Trophoblast cell (in vitro differentiated cells and primary cell): ENCODE results near the gene PDE4B.

Source experiments
- DNase-seq, 2 donors: peaks; one replicate each; pipeline ENCODE4 v3.0.0-alpha.2; 2016
- H2AFZ ChIP-seq: 2 replicates; pipeline ENCODE4 v1.6.1; 2013; ENCODE audit warnings: low read length, moderate library complexity, mild to moderate bottlenecking; ENCODE audit not compliant: insufficient read depth, poor library complexity
- H2AK5ac ChIP-seq: 2 replicates; pipeline ENCODE4 v1.6.1; 2013; ENCODE audit warnings: mild to moderate bottlenecking, low read length
- H2BK120ac ChIP-seq: 2 replicates; pipeline ENCODE4 v1.6.1; 2013; ENCODE audit warnings: low read length, mild to moderate bottlenecking, moderate library complexity; ENCODE audit not compliant: insufficient read depth, poor library complexity
- H2BK12ac ChIP-seq: 2 replicates; pipeline ENCODE4 v1.6.1; 2013; ENCODE audit warnings: mild to moderate bottlenecking, low read length, moderate library complexity
- H2BK5ac ChIP-seq: 2 replicates; pipeline ENCODE4 v1.6.1; 2013; ENCODE audit warnings: low read length, low read depth, moderate library complexity, mild to moderate bottlenecking; ENCODE audit not compliant: poor library complexity
- H3K14ac ChIP-seq: 2 replicates; pipeline ENCODE4 v1.6.1; 2013; ENCODE audit warnings: mild to moderate bottlenecking, low read length
- H3K18ac ChIP-seq: 2 replicates; pipeline ENCODE4 v1.6.1; 2013; ENCODE audit warnings: mild to moderate bottlenecking, low read length
- H3K23ac ChIP-seq: 2 replicates; pipeline ENCODE4 v1.6.1; 2013; ENCODE audit warnings: low read length
- H3K27ac ChIP-seq: 2 replicates; pipeline ENCODE4 v1.5.1; 2013; ENCODE audit warnings: low read depth, mild to moderate bottlenecking, inconsistent platforms, low read length, moderate library complexity
- H3K27me3 ChIP-seq: 2 replicates; pipeline ENCODE4 v1.6.1; 2013; ENCODE audit warnings: inconsistent platforms, mild to moderate bottlenecking, low read length, moderate library complexity; ENCODE audit not compliant: insufficient read depth
- H3K36me3 ChIP-seq, 2 experiments: 1 replicate in 1 of 2; 2 replicates in 1 of 2; pipeline ENCODE4 v1.6.1; 2013; ENCODE audit warnings: low read length in 2 of 2, mild to moderate bottlenecking in 2 of 2, moderate library complexity in 1 of 2; ENCODE audit not compliant: insufficient read depth in 2 of 2, control insufficient read depth in 1 of 2
- H3K4ac ChIP-seq: 2 replicates; pipeline ENCODE4 v1.6.1; 2013; ENCODE audit warnings: low read depth, mild to moderate bottlenecking, low read length, moderate library complexity
- H3K4me1 ChIP-seq, 2 experiments: 1 replicate in 1 of 2; 2 replicates in 1 of 2; pipeline ENCODE4 v1.6.1; 2013; ENCODE audit warnings: low read length in 2 of 2, mild to moderate bottlenecking in 2 of 2, moderate library complexity in 1 of 2; ENCODE audit not compliant: insufficient read depth in 2 of 2, control insufficient read depth in 1 of 2
- H3K4me2 ChIP-seq: 2 replicates; pipeline ENCODE4 v1.6.1; 2013; ENCODE audit warnings: inconsistent platforms, mild to moderate bottlenecking, low read length, moderate library complexity
- H3K4me3 ChIP-seq: 2 replicates; pipeline ENCODE4 v1.5.1; 2013; ENCODE audit warnings: mild to moderate bottlenecking, low read depth, low read length, inconsistent platforms
- H3K79me1 ChIP-seq: one replicate; pipeline ENCODE4 v1.6.1; 2013; ENCODE audit warnings: low read length
- H3K79me2 ChIP-seq: 2 replicates; pipeline ENCODE4 v1.6.1; 2013; ENCODE audit warnings: low read length, mild to moderate bottlenecking; ENCODE audit not compliant: control insufficient read depth, insufficient read depth, poor library complexity
- H3K9ac ChIP-seq: 2 replicates; pipeline ENCODE4 v1.6.1; 2013; ENCODE audit warnings: mild to moderate bottlenecking, low read length
- H3K9me3 ChIP-seq: 2 replicates; pipeline ENCODE4 v1.6.1; 2013; ENCODE audit warnings: low read depth, mild to moderate bottlenecking, control low read depth, inconsistent platforms, low read length; ENCODE audit not compliant: insufficient read depth
- H4K12ac ChIP-seq: 2 replicates; pipeline ENCODE4 v1.6.1; 2013; ENCODE audit warnings: low read depth, mild to moderate bottlenecking, low read length, moderate library complexity
- H4K8ac ChIP-seq: 2 replicates; pipeline ENCODE4 v1.6.1; 2013; ENCODE audit warnings: low read depth, mild to moderate bottlenecking, low read length, moderate library complexity
- H4K91ac ChIP-seq: one replicate; pipeline ENCODE4 v1.6.1; 2013; ENCODE audit warnings: low read depth, mild to moderate bottlenecking, low read length, moderate library complexity
- WGBS: extraction: QIAGEN DNeasy Blood & Tissue Kit; methylation state at CpG from one replicate; pipeline ENCODE4 v1.1.7; 2013; ENCODE audit warnings: missing lambda C conversion rate; ENCODE audit not compliant: insufficient read length, insufficient coverage; ENCODE audit errors: extremely low coverage; 5-methylcytosine and 5-hydroxymethylcytosine counted together

PDE4B gene

DNA sequence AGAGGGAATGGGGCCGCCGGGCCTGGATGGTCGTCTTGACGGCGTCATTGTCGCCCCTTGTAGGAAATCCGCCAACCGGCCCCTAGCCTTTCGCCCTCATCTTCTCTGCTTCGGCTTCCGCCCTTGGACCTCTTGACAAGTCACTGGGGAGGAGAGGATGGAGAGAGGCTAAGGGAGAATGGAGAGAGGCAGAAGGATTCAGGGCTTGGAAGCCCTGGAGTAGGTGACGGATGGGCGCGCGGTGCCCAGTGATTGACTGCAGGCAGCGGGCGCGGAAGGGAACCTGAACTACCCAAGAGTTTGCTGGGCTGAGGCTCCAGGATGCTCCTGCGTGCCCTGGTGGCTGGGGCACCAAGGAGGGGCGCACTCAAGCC lies 651 bp downstream of the PDE4B start:
- Histone ChIP-seq H3K9me3 (peaks cover 1% of the 10 kb centered on the region), H4K12ac (no peak overlapping the region), H3K4me1 (peaks cover 12 to 14% of the 10 kb centered on the region in 2 experiments), H3K4me3 (peak overlapping the region; percentile 66), H3K4ac (no peak overlapping the region), H3K9ac (no peak overlapping the region), H2BK5ac (no peak overlapping the region), H3K23ac (no peak overlapping the region), H2AK5ac (no peak overlapping the region), H3K27ac (no peak overlapping the region), H2AFZ (no peak overlapping the region), H3K4me2 (peak overlapping the region; percentile 96), H3K79me1 (no peaks in the 10 kb centered on the region), H3K27me3 (peaks cover 29% of the 10 kb centered on the region), H4K91ac (no peak overlapping the region), H3K79me2 (no peaks in the 10 kb centered on the region), H3K14ac (no peak overlapping the region), H3K36me3 (no peaks in the 10 kb centered on the region), H4K8ac (no peak overlapping the region), H2BK12ac (no peak overlapping the region), H2BK120ac (no peak overlapping the region), H3K18ac (no peak overlapping the region)
- DNase-seq, result no peak
- WGBS, result no CpG with 5 or more reads among the region's 20 CpGs

DNA sequence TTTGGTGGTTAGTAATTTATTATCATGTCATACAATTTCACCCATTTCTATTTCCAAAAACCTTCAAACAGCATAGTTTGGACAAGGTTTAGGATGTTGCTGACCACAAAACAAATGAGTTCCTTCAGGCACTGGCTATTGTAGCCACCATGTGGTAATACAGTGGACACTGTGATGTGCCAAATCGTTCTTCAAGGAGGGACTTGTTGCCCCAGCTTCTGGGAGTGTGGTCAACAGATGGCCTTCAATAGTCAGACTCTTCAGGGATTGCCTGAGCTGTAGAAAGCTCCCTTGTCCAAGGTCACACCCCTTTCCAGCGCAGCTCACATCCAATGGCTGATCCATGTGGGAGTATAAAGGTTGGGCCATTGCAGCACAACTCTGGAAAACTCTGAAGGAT lies 2.6 kb downstream of the PDE4B start:
- Histone ChIP-seq H3K79me1 (no peaks in the 10 kb centered on the region), H2AFZ (no peak overlapping the region), H3K36me3 (no peaks in the 10 kb centered on the region), H2BK120ac (no peak overlapping the region), H3K4ac (no peak overlapping the region), H4K91ac (no peak overlapping the region), H3K4me2 (no peak overlapping the region), H3K4me1 (peaks cover 12 to 14% of the 10 kb centered on the region in 2 experiments), H2BK5ac (no peak overlapping the region), H4K12ac (no peak overlapping the region), H3K9ac (no peak overlapping the region), H2BK12ac (no peak overlapping the region), H3K27ac (no peak overlapping the region), H3K9me3 (peaks cover 1% of the 10 kb centered on the region), H3K79me2 (no peaks in the 10 kb centered on the region), H2AK5ac (no peak overlapping the region), H3K18ac (no peak overlapping the region), H4K8ac (no peak overlapping the region), H3K27me3 (peaks cover 26% of the 10 kb centered on the region), H3K14ac (no peak overlapping the region), H3K23ac (no peak overlapping the region), H3K4me3 (no peak overlapping the region)
- WGBS, result no CpG with 5 or more reads among the region's 2 CpGs
- no peak for DNase-seq

DNA sequence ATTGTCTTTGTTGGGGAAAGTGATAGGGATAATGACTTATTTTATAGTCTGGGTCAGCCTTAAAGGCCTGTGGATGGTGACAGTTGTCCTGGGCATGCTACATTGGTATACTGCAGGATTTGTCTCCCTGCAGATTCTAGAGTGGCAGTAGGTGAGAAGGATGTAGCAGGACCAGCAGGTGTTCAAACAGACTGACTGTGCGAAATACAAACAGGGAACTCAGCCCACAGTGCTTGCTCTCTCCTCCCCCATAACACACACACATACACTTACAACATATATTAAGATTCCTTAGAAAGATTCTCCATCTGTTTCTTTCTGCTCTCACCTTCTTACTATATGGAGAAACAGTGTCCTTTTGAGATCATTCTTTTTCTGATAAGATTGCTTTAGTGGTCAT lies 6.9 kb downstream of the PDE4B start:
- DNase-seq, result no peak

DNA sequence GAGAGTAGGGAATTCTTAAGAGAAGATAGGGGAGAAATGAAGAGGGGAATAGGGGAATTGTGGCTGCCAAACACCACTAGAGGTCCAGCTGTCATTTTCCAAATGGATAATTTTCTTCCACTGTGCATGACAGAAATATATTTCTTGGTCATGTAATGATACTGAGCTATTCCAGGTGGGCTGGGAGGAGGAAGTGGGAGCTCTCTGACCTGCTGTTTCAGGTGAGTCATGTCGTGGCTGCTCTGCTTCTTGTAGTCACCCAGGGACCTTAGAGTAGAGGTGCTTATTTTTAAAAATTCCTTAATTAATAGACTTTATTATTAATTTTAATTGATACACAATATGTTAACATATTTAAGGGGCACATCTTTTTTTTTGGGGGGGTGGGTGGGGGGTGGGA lies 11.9 kb downstream of the PDE4B start:
- H3K9me3 ChIP-seq, result no peaks in the 10 kb centered on the region
- no peak for DNase-seq
- no peak overlapping the region for H2BK12ac ChIP-seq
- no CpG with 5 or more reads among the region's 1 CpG for WGBS
- H4K8ac ChIP-seq, result no peak overlapping the region
- no peak overlapping the region for H3K4me3 ChIP-seq
- no peak overlapping the region for H2BK120ac ChIP-seq
- H3K4me2 ChIP-seq, result no peak overlapping the region
- no peak overlapping the region for H3K18ac ChIP-seq
- no peak overlapping the region for H4K12ac ChIP-seq
- H3K23ac ChIP-seq, result no peak overlapping the region
- H4K91ac ChIP-seq, result no peak overlapping the region
- no peak overlapping the region for H3K4ac ChIP-seq
- no peaks in the 10 kb centered on the region for H3K79me1 ChIP-seq
- no peaks in the 10 kb centered on the region for H3K79me2 ChIP-seq
- H2BK5ac ChIP-seq, result no peak overlapping the region
- no peak overlapping the region for H3K9ac ChIP-seq
- H3K36me3 ChIP-seq, result no peaks in the 10 kb centered on the region
- H3K27me3 ChIP-seq, result no peaks in the 10 kb centered on the region
- no peak overlapping the region for H3K14ac ChIP-seq
- H3K4me1 ChIP-seq, result no peaks in the 10 kb centered on the region
- H2AFZ ChIP-seq, result no peak overlapping the region
- no peak overlapping the region for H2AK5ac ChIP-seq
- H3K27ac ChIP-seq, result no peak overlapping the region

More for the DNA sequence above, 6.9 kb downstream of the PDE4B start:
- Histone ChIP-seq H3K18ac (no peak overlapping the region), H3K79me1 (no peaks in the 10 kb centered on the region), H2AK5ac (no peak overlapping the region), H2BK120ac (no peak overlapping the region), H3K14ac (no peak overlapping the region), H3K9ac (no peak overlapping the region), H2AFZ (no peak overlapping the region), H4K91ac (no peak overlapping the region), H4K12ac (no peak overlapping the region), H3K4ac (no peak overlapping the region), H2BK5ac (no peak overlapping the region), H3K23ac (no peak overlapping the region), H3K4me2 (no peak overlapping the region), H2BK12ac (no peak overlapping the region), H3K4me3 (no peak overlapping the region), H3K27ac (no peak overlapping the region), H3K27me3 (no peaks in the 10 kb centered on the region), H3K9me3 (no peaks in the 10 kb centered on the region), H3K36me3 (no peaks in the 10 kb centered on the region), H4K8ac (no peak overlapping the region), H3K79me2 (no peaks in the 10 kb centered on the region), H3K4me1 (no peaks in the 10 kb centered on the region)
- WGBS, result no CpG with 5 or more reads among the region's 1 CpG
